ENCODE measurements around the gene LMBR1L. TPM values are rescaled to one million over a fixed set of nuclear protein-coding genes. Genes with fewer than 3 reads are reported as not detected.
A peak's percentile ranks its signal among the peaks of the same experiment; 100 is the strongest.

LMBR1L gene
- total and polyA plus RNA-seq, 2 donors (not counting 1 experiment from before 2014, with no cell fraction given): 30.9 to 53.2 TPM

DNA sequence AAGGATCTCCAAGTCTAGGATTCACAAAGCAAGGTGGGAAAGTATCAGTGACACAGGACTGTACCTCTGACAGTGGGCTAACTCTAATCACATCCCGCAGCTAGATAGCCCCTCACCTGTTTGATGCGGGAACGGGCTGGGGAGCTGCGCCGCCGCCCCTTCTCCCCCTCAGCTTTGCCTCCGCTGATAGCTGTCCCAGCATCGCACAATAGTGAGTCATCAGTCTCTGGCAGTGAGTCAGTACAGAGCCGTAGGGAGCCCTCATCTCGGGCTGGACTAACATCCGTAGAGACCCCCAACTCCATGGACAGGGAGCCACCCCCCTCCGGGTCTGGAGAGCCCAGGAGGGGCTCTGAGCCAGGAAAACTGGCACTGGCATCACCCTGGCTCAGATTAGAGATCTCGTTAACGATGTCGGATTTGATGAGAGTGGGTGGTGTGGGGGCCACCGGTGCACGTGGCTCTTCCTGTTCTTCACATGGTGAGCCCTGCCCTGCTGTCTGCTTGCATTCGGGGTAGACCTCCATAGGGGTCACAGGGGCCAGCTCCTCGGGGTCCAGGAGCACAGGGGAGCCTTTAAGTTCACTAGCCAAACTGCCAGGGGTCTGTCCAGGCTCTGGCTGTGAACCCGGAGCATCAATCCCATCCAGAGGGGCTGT lies 61.0 kb downstream of the LMBR1L start:
- H3K79me2 ChIP-seq (ENCODE audit: control insufficient read depth, insufficient read depth, low read length): peaks cover 18% of the 10 kb centered on the region
- H2AFZ ChIP-seq (ENCODE audit: low read length): no peak overlapping the region
- H3K9me3 ChIP-seq (ENCODE audit: control insufficient read depth, insufficient read depth, low read depth, low read length): no peaks in the 10 kb centered on the region
- H3K4me2 ChIP-seq (ENCODE audit: extremely low read depth, insufficient read depth, low read length): no peak overlapping the region
- peaks cover 3% of the 10 kb centered on the region for H4K20me1 ChIP-seq (ENCODE audit: control insufficient read depth, extremely low read depth, insufficient read depth, low read length)
- peaks cover 60% of the 10 kb centered on the region for H3K36me3 ChIP-seq (ENCODE audit: control insufficient read depth, insufficient read depth, low read length)
- H3K27ac ChIP-seq (ENCODE audit: insufficient read depth, low read length): no peak overlapping the region
- H3K4me3 ChIP-seq (replicated peaks in 1 of 4; ENCODE audit: control extremely low read depth in 1 of 4, insufficient read depth in 1 of 4, low read depth in 3 of 4, low read length in 4 of 4): no peak overlapping the region
- TF ChIP-seq, protein P1, sequence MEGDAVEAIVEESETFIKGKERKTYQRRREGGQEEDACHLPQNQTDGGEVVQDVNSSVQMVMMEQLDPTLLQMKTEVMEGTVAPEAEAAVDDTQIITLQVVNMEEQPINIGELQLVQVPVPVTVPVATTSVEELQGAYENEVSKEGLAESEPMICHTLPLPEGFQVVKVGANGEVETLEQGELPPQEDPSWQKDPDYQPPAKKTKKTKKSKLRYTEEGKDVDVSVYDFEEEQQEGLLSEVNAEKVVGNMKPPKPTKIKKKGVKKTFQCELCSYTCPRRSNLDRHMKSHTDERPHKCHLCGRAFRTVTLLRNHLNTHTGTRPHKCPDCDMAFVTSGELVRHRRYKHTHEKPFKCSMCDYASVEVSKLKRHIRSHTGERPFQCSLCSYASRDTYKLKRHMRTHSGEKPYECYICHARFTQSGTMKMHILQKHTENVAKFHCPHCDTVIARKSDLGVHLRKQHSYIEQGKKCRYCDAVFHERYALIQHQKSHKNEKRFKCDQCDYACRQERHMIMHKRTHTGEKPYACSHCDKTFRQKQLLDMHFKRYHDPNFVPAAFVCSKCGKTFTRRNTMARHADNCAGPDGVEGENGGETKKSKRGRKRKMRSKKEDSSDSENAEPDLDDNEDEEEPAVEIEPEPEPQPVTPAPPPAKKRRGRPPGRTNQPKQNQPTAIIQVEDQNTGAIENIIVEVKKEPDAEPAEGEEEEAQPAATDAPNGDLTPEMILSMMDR (conservative IDR thresholded peaks at IDR 0.05 in 1 of 2, IDR thresholded peaks at IDR 0.05 in 1 of 2; ENCODE audit: low read depth in 1 of 2, low read length in 2 of 2): no peak
- TF ChIP-seq EZH2 (IDR thresholded peaks at IDR 0.05; ENCODE audit: low read length, missing control alignments): no peak
- DNase-seq (ENCODE audit: low read depth in 2 of 2): peak; percentile 51 to 79
- peaks cover 3% of the 10 kb centered on the region for H3K4me1 ChIP-seq (ENCODE audit: control insufficient read depth, extremely low read depth, insufficient read depth, low read length)
- no peaks in the 10 kb centered on the region for H3K27me3 ChIP-seq (ENCODE audit: control insufficient read depth, insufficient read depth, low read length)
- no peak overlapping the region for H3K9ac ChIP-seq (ENCODE audit: insufficient read depth, low read length)

DNA sequence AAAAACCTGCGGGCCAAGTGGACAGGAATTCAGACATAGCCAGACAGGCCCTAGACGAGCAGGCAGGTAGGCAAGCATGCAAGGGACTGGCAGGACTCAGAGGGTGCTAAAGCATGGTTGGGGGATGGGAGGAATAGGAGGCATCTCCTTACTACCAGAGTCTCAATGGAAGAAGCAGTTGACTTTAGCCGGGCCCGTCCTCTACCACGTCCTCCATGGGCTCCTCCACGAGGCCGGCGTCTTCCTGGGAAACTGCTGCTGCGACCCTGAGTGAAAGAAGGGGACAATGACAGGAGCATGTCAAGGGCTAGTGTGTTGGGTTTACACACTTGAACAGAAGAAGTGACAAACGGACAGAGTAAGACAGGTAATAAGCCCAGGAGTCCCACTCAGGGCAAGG lies 61.7 kb downstream of the LMBR1L start:
- Histone ChIP-seq H3K9ac (ENCODE audit: insufficient read depth, low read length) (no peak overlapping the region), H3K36me3 (ENCODE audit: control insufficient read depth, insufficient read depth, low read length) (peaks cover 60% of the 10 kb centered on the region), H3K27me3 (ENCODE audit: control insufficient read depth, insufficient read depth, low read length) (no peaks in the 10 kb centered on the region), H4K20me1 (ENCODE audit: control insufficient read depth, extremely low read depth, insufficient read depth, low read length) (peaks cover 3% of the 10 kb centered on the region), H3K27ac (ENCODE audit: insufficient read depth, low read length) (no peak overlapping the region), H3K4me2 (ENCODE audit: extremely low read depth, insufficient read depth, low read length) (no peak overlapping the region), H3K4me3 (replicated peaks in 1 of 4; ENCODE audit: control extremely low read depth in 1 of 4, insufficient read depth in 1 of 4, low read depth in 3 of 4, low read length in 4 of 4) (no peak overlapping the region), H2AFZ (ENCODE audit: low read length) (no peak overlapping the region), H3K9me3 (ENCODE audit: control insufficient read depth, insufficient read depth, low read depth, low read length) (no peaks in the 10 kb centered on the region), H3K79me2 (ENCODE audit: control insufficient read depth, insufficient read depth, low read length) (peaks cover 10% of the 10 kb centered on the region), H3K4me1 (ENCODE audit: control insufficient read depth, extremely low read depth, insufficient read depth, low read length) (peaks cover 3% of the 10 kb centered on the region)
- TF ChIP-seq, protein P1 (conservative IDR thresholded peaks at IDR 0.05 in 1 of 2, IDR thresholded peaks at IDR 0.05 in 1 of 2; ENCODE audit: low read depth in 1 of 2, low read length in 2 of 2): no peak
- TF ChIP-seq EZH2 (IDR thresholded peaks at IDR 0.05; ENCODE audit: low read length, missing control alignments): no peak
- DNase-seq (ENCODE audit: low read depth in 2 of 2): no peak

Other genes starting within 250 kb of the LMBR1L start
- gene RND1, start 245.0 kb downstream of the LMBR1L start, total RNA-seq: under 0.01 and 0.17 TPM in 2 replicates
- gene RND1, start 245.0 kb downstream of the LMBR1L start, polyA plus RNA-seq: 0.08 and 0.12 TPM in 2 replicates
- 10.0 and 12.6 TPM in 2 replicates for gene FKBP11, start 185.4 kb downstream of the LMBR1L start, total RNA-seq
- 20.8 and 48.8 TPM in 2 replicates for gene FKBP11, start 185.4 kb downstream of the LMBR1L start, polyA plus RNA-seq
- 24.7 and 28.1 TPM in 2 replicates for gene ARF3, start 153.4 kb downstream of the LMBR1L start, total RNA-seq
- 182 and 220 TPM in 2 replicates for gene ARF3, start 153.4 kb downstream of the LMBR1L start, polyA plus RNA-seq
- under 0.01 TPM in 1 of 2 replicates, not detected in the other for gene WNT10B, start 139.1 kb downstream of the LMBR1L start, total RNA-seq
- gene WNT10B, start 139.1 kb downstream of the LMBR1L start, polyA plus RNA-seq: 0.05 and 0.11 TPM in 2 replicates
- not detected in 2 replicates for gene WNT1, start 132.5 kb downstream of the LMBR1L start, total RNA-seq
- gene WNT1, start 132.5 kb downstream of the LMBR1L start, polyA plus RNA-seq: not detected in 2 replicates
- under 0.01 TPM in 2 replicates for gene DDN, start 111.5 kb downstream of the LMBR1L start, total RNA-seq
- gene DDN, start 111.5 kb downstream of the LMBR1L start, polyA plus RNA-seq: 0.05 and 0.09 TPM in 2 replicates
- 65.2 and 76.5 TPM in 2 replicates for gene PRKAG1, start 92.1 kb downstream of the LMBR1L start, total RNA-seq
- 107 and 110 TPM in 2 replicates for gene PRKAG1, start 92.1 kb downstream of the LMBR1L start, polyA plus RNA-seq
- gene KMT2D, start 50.1 kb downstream of the LMBR1L start, total RNA-seq: 21.1 and 33.0 TPM in 2 replicates
- 7.3 and 10.0 TPM in 2 replicates for gene KMT2D, start 50.1 kb downstream of the LMBR1L start, polyA plus RNA-seq
- 0.33 and 0.51 TPM in 2 replicates for gene RHEBL1, start 40.9 kb downstream of the LMBR1L start, total RNA-seq
- 0.28 and 0.41 TPM in 2 replicates for gene RHEBL1, start 40.9 kb downstream of the LMBR1L start, polyA plus RNA-seq
- under 0.01 TPM in 2 replicates for gene DHH, start 16.0 kb downstream of the LMBR1L start, total RNA-seq
- 0.01 TPM in 2 replicates for gene DHH, start 16.0 kb downstream of the LMBR1L start, polyA plus RNA-seq
- 656 and 1,258 TPM in 2 replicates for gene TUBA1B, start 20.5 kb upstream of the LMBR1L start, total RNA-seq
- gene TUBA1B, start 20.5 kb upstream of the LMBR1L start, polyA plus RNA-seq: 3,083 and 6,675 TPM in 2 replicates
- 772 and 888 TPM in 2 replicates for gene TUBA1A, start 78.2 kb upstream of the LMBR1L start, total RNA-seq
- 2,642 and 3,496 TPM in 2 replicates for gene TUBA1A, start 78.2 kb upstream of the LMBR1L start, polyA plus RNA-seq
- 121 and 164 TPM in 2 replicates for gene TUBA1C, start 154.2 kb upstream of the LMBR1L start, total RNA-seq
- 1,111 and 2,663 TPM in 2 replicates for gene TUBA1C, start 154.2 kb upstream of the LMBR1L start, polyA plus RNA-seq
- gene PRPH, start 184.3 kb upstream of the LMBR1L start, total RNA-seq: 0.26 and 0.50 TPM in 2 replicates
- gene PRPH, start 184.3 kb upstream of the LMBR1L start, polyA plus RNA-seq: 0.06 and 0.49 TPM in 2 replicates
- 0.51 and 6.3 TPM in 2 replicates for gene TROAP, start 212.4 kb upstream of the LMBR1L start, total RNA-seq
- gene TROAP, start 212.4 kb upstream of the LMBR1L start, polyA plus RNA-seq: 4.8 and 22.4 TPM in 2 replicates
- gene C1QL4, start 226.3 kb upstream of the LMBR1L start, total RNA-seq: 0.17 TPM in 1 of 2 replicates, not detected in the other
- 0.10 TPM in 1 of 2 replicates, not detected in the other for gene C1QL4, start 226.3 kb upstream of the LMBR1L start, polyA plus RNA-seq
- gene DNAJC22, start 236.0 kb upstream of the LMBR1L start, total RNA-seq: 4.6 and 4.8 TPM in 2 replicates
- gene DNAJC22, start 236.0 kb upstream of the LMBR1L start, polyA plus RNA-seq: 2.4 and 5.7 TPM in 2 replicates